GM19351 (cell line): Measurements from ENCODE around the gene COCH.
A peak's percentile ranks its signal among the peaks of the same experiment; 100 is the strongest.
"Not testable (repeated sequence)": the region's sequence is repeated elsewhere in the genome, so short reads cannot be mapped to it uniquely, and the experiment has no call there.

Experiments used
- ATAC-seq: cut with Tn5 transposase; IDR thresholded peaks from one replicate; pipeline ENCODE4 v1.9.1; 2021; ENCODE audit warnings: mild to moderate bottlenecking, moderate library complexity; ENCODE audit not compliant: unreplicated experiment

The COCH gene

GRCh38 chr14:30874999-30875787 lies 834 bp downstream of the COCH start:
- peak; percentile 29 for ATAC-seq

GRCh38 chr14:30875788-30876053 lies 1.4 kb downstream of the COCH start:
- no peak for ATAC-seq

DNA sequence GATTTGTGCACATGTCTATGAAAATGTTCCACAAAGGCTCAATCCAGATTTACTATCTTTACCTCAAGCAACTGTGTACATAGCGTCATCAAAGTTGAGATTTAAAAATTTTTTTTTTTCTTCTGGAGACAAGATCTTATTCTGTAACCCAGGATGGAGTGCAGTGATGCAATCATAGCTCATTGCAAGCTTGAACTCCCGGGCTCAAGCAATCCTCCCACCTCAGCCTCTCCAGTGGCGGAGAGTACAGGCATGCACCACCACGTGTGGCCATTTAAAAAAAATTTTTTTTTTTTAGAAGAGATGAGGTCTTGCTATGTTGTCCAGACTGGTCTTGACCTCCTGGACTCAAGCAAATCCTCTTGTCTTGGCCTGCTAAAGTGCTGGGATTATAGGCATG lies 2.3 kb downstream of the COCH start:
- ATAC-seq = no peak

GRCh38 chr14:30882431-30882830 lies 8.1 kb downstream of the COCH start:
- no peak for ATAC-seq

GRCh38 chr14:30883508-30884294 lies 9.3 kb downstream of the COCH start:
- ATAC-seq = peak; percentile 75

- ATAC-seq = no peak
Observed at GRCh38 chr14:30884901-30885300, 10.5 kb downstream of the COCH start.

DNA sequence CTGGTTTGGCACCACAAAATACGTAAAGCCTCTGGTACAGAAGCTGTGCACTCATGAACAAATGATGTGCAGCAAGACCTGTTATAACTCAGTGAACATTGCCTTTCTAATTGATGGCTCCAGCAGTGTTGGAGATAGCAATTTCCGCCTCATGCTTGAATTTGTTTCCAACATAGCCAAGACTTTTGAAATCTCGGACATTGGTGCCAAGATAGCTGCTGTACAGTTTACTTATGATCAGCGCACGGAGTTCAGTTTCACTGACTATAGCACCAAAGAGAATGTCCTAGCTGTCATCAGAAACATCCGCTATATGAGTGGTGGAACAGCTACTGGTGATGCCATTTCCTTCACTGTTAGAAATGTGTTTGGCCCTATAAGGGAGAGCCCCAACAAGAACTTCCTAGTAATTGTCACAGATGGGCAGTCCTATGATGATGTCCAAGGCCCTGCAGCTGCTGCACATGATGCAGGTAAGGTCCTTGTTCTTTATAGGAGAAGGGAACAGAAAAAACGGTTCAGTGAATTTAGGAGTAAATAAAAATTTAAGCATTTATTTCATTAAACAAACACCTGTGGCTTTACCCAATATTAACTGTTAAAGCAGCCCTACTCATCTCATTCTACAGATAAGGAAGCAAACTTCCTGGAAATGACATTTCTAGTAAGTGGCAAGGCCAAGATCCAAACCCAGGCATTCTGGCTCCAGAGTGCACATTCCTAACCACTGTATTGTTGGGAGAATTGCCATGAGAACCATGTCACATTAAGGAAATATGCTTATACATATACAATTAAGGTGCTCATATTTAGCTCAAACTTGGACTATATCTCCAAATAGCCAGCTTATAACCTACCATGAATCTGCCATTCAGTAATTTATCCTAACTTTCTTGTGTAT lies 11.7 kb downstream of the COCH start:
- no peak for ATAC-seq

DNA sequence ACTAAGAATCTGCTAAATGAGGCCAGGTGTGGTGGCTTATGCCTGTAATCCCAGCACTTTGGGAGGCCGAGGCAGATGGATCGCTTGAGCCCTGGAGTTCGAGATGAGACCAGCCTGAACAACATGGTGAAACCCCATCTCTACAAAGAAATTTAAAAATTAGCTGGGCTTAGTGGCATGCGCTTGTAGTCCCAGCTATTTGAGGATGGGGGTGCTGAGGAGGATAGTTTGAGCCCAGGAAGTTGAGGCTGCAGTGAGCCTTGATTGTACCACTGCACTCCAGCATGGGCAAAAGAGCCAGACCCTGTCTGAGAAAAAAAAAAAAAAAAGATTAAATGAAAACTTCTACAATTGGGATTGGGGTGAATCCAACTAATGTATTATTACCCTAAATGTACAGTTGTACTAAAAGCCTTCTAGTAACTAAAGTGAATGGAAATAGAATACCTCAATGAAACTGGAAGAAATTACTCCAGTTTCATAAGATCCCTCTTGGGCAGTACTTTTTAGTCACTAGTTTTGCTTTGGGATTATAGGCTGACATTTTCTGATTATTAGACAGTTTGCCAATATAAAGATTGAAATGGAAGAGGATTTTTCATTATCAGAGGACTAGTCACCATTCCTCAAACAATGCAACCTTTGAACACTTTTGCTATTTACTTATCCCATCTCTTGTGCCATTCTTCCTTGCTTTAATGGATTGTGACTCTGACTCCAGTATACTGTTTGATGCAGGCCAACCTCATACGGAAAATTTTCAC lies 14.3 kb downstream of the COCH start:
- no peak for ATAC-seq

DNA sequence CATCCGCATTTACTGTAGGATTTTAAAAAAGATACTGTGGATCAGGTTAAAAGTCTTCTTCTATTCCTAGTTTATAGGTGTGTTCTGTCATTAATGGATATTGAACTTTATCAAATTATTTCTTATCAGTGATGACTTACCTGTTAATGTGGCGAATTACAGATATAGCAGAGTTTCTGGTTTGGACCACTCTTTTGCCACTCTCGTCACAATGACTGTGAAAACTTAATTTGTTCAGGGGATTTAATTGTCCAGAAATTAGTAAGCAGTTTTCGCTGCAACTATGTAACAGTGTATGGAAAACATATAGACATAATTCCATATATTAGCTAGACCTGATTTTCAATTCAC lies 14.9 kb downstream of the COCH start:
- ATAC-seq = no peak

GRCh38 chr14:30893819-30894218 lies 19.5 kb downstream of the COCH start:
- ATAC-seq = no peak

GRCh38 chr14:30894923-30895515 lies 20.7 kb downstream of the COCH start:
- no peak for ATAC-seq

GRCh38 chr14:30896435-30896834 lies 22.1 kb downstream of the COCH start:
- ATAC-seq = no peak

DNA sequence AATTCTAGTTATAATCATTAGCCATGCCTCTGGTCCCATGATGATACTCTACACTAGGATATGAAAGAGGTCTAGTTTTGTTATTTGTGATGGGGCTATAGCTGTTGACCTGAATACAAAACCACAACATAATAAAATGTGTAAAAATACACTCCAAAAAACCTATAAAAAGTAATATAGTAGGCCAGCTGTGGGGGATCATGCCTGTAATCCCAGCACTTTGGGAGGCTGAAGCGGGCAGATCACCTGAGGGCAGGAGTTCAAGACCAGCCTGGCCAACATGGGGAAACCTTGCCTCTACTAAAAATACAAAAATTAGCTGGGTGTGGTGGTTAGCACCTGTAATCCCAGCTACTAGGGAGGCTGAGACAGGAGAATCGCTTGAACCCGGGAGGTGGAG lies 22.8 kb downstream of the COCH start:
- not testable (repeated sequence) for ATAC-seq

DNA sequence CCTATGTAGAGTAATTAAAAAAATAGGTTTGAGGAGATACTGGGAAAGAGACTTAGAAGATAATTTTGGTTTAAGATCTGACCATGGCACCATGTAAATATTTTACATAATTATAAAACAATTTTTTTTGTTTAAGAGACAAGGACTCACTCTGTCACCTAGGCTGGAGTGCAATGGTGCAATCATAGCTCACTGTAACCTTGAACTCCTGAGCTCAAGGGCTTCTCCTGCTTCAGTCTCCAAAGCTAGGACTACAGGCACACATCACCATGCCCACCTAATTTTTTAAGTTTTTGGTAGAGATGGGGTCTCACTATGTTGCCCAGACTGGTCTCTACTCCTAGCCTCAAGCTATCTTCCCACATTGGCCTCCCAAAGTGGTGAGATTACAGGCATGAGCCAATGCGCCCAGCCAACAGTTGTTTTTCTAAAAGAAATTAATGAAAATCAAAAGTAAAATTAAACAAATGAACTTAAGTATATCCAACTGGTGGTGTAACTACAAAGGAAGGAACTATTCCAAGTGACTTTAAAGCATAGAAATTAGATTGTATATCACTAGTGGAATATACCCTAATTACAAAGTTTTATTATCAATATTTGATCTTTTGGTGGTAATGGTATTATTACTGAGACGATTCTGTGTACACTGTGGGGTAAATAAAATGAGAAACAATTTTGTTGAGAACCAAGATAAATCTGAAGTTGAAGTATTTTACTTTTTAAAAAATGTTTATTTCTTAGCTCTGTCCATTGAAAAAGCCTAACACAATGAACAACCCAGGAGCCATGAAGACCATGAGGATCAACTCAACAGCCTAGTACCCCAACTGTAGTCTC lies 29.1 kb downstream of the COCH start:
- no peak for ATAC-seq

GRCh38 chr14:30906752-30907658 lies 32.6 kb downstream of the COCH start:
- ATAC-seq = no peak

- no peak for ATAC-seq
Observed at GRCh38 chr14:30907659-30908057, 33.3 kb downstream of the COCH start.

- ATAC-seq = no peak
Observed at GRCh38 chr14:30908826-30909225, 34.5 kb downstream of the COCH start.

DNA sequence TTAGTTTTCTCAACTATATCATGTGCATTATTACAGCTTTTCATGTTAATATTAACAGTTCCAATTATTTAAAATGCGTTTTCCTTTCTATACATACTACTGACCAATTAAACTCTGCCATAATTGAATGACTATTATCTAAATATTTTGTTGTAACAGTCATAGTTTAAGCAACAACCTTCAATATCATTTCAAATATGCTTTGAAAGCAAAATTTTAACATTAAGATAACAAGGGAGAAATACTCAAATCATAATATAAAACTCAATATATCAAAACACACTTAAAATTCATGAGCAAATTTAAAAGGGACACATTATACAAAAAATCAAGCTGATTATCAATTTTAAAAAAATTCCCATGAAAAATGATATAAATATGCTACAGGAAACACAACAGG lies 40.5 kb downstream of the COCH start:
- ATAC-seq = no peak

DNA sequence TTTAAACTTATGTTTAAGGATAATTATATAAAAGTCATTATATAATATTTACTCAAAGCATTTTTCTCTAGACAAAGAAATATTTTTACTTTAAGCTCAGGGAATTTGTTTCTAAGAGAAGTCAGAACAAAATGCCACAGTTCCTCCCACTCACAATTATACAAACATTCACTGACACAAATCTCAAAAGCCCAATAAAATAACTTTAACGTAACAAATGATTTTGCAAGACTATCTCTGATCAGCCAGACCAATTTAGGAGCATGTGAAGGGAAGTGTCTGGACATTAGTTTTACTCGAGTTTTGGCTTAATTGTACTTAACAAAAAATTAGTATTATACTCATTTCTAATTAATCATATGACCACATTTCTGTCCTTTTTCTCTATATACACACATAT lies 41.2 kb downstream of the COCH start:
- no peak for ATAC-seq
